HL-60 (cell line): ENCODE results near the gene OLFML2B.

Source experiments
- DNase-seq, 2 experiments: peaks; one replicate each; pipeline ENCODE4 v3.0.0-alpha.2; 2010 to 2020; ENCODE audit warnings: low read depth in 1 of 2, low spot score in 1 of 2
- H3K27ac ChIP-seq: fragments of 250-450 bp; sonication (Bioruptor Pico); replicated peaks from 2 replicates; pipeline ENCODE4 v1.5.1; 2020; ENCODE audit warnings: mild to moderate bottlenecking, moderate library complexity
- H3K27me3 ChIP-seq: fragments of 250-450 bp; sonication (Bioruptor Pico); 2 replicates; pipeline ENCODE4 v1.5.1; 2021; ENCODE audit warnings: mild to moderate bottlenecking, moderate library complexity; ENCODE audit not compliant: insufficient read depth, poor library complexity, severe bottlenecking
- H3K4me3 ChIP-seq: replicated peaks from 2 replicates; pipeline ENCODE4 v1.5.1; 2011; ENCODE audit warnings: mild to moderate bottlenecking, control low read depth, low read length; ENCODE audit not compliant: insufficient read depth
- GABPA ChIP-seq: IDR thresholded peaks from 2 replicates; pipeline ENCODE4 v1.6.1; 2012; ENCODE audit warnings: low read depth
- POLR2AphosphoS5 ChIP-seq: IDR thresholded peaks from 2 replicates; pipeline ENCODE4 v1.6.1; 2012; ENCODE audit warnings: low read depth
- SPI1 ChIP-seq: IDR thresholded peaks from 2 replicates; pipeline ENCODE4 v1.6.1; 2012; ENCODE audit warnings: low read depth, mild to moderate bottlenecking, borderline replicate concordance
- TF ChIP-seq, protein P1 (sequence below): IDR thresholded peaks from one replicate; pipeline ENCODE4 v1.5.1; 2011; ENCODE audit warnings: low read length, control low read depth, inconsistent platforms; ENCODE audit not compliant: insufficient read depth
- TF ChIP-seq, protein P2 (sequence below): IDR thresholded peaks from 2 replicates; pipeline ENCODE4 v1.6.1; 2012; ENCODE audit warnings: low read depth; ENCODE audit not compliant: insufficient replicate concordance

The OLFML2B gene

DNA sequence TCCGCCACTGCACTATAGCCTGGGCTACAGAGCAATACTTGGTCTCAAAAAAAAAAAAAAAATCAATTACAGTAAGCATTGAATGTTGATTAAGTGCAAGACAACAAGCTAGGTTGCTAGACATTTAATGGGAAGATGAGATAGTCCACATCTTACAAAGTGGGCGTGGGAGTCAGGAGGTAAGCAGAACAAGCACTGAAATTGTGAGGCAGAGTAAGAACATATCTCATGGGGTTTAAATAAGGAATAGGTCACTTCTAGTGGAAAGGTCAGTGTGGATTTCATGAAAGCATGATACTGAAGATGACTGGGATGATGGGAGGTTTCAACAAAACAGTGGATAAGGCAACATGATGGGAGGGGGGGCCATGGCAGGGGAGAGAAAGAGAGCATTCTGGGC lies 1.9 kb upstream of the OLFML2B start:
- H3K27me3 ChIP-seq, result peaks cover 3% of the 10 kb centered on the region
- H3K4me3 ChIP-seq, result no peak overlapping the region
- TF ChIP-seq, protein P1, sequence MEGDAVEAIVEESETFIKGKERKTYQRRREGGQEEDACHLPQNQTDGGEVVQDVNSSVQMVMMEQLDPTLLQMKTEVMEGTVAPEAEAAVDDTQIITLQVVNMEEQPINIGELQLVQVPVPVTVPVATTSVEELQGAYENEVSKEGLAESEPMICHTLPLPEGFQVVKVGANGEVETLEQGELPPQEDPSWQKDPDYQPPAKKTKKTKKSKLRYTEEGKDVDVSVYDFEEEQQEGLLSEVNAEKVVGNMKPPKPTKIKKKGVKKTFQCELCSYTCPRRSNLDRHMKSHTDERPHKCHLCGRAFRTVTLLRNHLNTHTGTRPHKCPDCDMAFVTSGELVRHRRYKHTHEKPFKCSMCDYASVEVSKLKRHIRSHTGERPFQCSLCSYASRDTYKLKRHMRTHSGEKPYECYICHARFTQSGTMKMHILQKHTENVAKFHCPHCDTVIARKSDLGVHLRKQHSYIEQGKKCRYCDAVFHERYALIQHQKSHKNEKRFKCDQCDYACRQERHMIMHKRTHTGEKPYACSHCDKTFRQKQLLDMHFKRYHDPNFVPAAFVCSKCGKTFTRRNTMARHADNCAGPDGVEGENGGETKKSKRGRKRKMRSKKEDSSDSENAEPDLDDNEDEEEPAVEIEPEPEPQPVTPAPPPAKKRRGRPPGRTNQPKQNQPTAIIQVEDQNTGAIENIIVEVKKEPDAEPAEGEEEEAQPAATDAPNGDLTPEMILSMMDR, result no peak
- no peak for TF ChIP-seq SPI1
- no peak for TF ChIP-seq GABPA
- TF ChIP-seq, protein P2, sequence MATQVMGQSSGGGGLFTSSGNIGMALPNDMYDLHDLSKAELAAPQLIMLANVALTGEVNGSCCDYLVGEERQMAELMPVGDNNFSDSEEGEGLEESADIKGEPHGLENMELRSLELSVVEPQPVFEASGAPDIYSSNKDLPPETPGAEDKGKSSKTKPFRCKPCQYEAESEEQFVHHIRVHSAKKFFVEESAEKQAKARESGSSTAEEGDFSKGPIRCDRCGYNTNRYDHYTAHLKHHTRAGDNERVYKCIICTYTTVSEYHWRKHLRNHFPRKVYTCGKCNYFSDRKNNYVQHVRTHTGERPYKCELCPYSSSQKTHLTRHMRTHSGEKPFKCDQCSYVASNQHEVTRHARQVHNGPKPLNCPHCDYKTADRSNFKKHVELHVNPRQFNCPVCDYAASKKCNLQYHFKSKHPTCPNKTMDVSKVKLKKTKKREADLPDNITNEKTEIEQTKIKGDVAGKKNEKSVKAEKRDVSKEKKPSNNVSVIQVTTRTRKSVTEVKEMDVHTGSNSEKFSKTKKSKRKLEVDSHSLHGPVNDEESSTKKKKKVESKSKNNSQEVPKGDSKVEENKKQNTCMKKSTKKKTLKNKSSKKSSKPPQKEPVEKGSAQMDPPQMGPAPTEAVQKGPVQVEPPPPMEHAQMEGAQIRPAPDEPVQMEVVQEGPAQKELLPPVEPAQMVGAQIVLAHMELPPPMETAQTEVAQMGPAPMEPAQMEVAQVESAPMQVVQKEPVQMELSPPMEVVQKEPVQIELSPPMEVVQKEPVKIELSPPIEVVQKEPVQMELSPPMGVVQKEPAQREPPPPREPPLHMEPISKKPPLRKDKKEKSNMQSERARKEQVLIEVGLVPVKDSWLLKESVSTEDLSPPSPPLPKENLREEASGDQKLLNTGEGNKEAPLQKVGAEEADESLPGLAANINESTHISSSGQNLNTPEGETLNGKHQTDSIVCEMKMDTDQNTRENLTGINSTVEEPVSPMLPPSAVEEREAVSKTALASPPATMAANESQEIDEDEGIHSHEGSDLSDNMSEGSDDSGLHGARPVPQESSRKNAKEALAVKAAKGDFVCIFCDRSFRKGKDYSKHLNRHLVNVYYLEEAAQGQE, result no peak
- TF ChIP-seq POLR2AphosphoS5, result no peak
- no peak overlapping the region for H3K27ac ChIP-seq
- no peak for DNase-seq

DNA sequence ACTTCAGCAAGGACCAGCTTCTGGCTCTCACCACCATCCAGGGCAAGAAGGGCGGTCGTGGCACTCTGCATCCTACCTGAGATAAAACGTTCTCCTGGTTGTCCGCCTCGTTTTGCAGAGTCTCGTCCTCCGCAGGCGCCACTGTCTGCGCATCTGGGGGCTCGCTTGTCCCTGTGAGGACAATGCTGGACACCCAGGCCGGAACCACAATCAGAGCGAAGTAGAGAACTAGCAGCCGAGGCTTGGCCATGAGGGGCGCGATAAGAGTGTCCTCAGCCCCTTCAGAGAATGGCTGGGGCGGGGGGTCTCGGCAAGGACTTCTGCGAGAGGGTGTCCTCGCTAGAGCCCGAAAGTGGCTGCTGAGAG lies 505 bp downstream of the OLFML2B start:
- Histone ChIP-seq H3K27ac (no peak overlapping the region), H3K4me3 (peak overlapping the region; percentile 72), H3K27me3 (peaks cover 3% of the 10 kb centered on the region)
- TF ChIP-seq, protein P1, result no peak
- no peak for TF ChIP-seq POLR2AphosphoS5
- TF ChIP-seq, protein P2, result no peak
- no peak for TF ChIP-seq SPI1
- TF ChIP-seq GABPA, result no peak
- DNase-seq, result no peak

DNA sequence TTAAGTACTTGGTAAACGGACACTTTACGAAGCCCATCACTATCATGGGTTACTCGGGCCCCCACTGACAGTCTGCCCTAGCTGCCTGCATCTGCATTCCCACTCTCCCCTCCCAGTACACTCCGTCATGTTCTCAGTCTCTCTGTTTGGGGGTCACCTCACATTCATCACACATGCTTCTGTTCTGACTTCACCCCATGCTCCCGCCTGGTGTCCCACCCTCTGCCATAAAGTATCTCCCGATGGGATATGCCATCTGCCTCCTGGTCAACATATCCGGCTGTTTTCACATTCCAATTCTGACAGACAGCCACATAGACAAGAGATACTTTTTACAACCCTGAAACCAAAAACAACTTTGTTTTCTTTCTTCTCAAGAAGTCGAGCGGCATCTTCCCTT lies 1.0 kb downstream of the OLFML2B start:
- DNase-seq, result no peak
- no peak overlapping the region for H3K27ac ChIP-seq
- peaks cover 3% of the 10 kb centered on the region for H3K27me3 ChIP-seq
- H3K4me3 ChIP-seq, result no peak overlapping the region
- TF ChIP-seq, protein P2, result no peak
- TF ChIP-seq GABPA, result no peak
- no peak for TF ChIP-seq POLR2AphosphoS5

DNA sequence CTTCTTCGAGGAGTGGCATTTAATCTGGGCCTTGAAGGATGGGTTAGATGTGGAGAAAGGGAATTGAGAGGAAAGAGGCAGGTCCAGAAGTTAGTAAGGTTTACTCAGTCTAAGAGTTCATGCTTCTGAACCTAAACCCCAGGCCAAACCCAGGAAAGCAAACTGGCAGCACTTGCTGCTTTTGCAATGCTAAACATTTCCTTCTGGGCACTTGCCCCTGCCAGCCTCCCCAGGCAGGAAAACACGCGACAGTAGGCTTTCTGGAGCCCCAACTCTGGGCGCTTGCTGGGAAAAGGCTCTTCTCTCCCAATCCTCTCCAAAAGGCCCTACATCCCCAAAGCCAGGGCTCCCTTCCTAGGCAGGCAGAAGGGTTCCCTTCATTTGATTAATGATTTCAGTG lies 2.5 kb downstream of the OLFML2B start:
- H3K4me3 ChIP-seq, result no peak overlapping the region

More for the DNA sequence above, 2.5 kb downstream of the OLFML2B start:
- peaks cover 3% of the 10 kb centered on the region for H3K27me3 ChIP-seq
- H3K27ac ChIP-seq, result no peak overlapping the region
- no peak for TF ChIP-seq POLR2AphosphoS5
- TF ChIP-seq SPI1, result no peak
- no peak for TF ChIP-seq GABPA
- TF ChIP-seq, protein P2, result no peak
- TF ChIP-seq, protein P1, result no peak
- no peak for DNase-seq
